ENCODE measurements around the gene RRP36.

RRP36 gene

GRCh38 chr6:42978839-42979522 is 42.4 kb upstream of the RRP36 start, which contains the start of gene PEX6 (continued):
- TF ChIP-seq ZNF629 (tag by site-specific recombination; IDR thresholded peaks at IDR 0.05) (peak; percentile 87), ZNF335 (tag by site-specific recombination; conservative IDR thresholded peaks at IDR 0.05) (peak; percentile 84), ZNF24 (tag by site-specific recombination; IDR thresholded peaks at IDR 0.05) (0 out of 2 replicates have a peak, but pooled peaks have one; percentile 55), ZNF449 (tag by site-specific recombination; IDR thresholded peaks at IDR 0.05) (0 out of 2 replicates have a peak, but pooled peaks have one; percentile 10), ZXDB (tag by site-specific recombination; IDR thresholded peaks at IDR 0.05) (peak; percentile 72), ZNF184 (tag by site-specific recombination; IDR thresholded peaks at IDR 0.05) (0 out of 2 replicates have a peak, but pooled peaks have one; percentile 35), ZNF488 (tag by site-specific recombination; IDR thresholded peaks at IDR 0.05) (no peak), ZNF501 (tag by site-specific recombination; IDR thresholded peaks at IDR 0.05) (peak; percentile 83; the same call in 1 of the 2 replicates), ZNF610 (tag by site-specific recombination; IDR thresholded peaks at IDR 0.05; ENCODE audit: borderline replicate concordance) (no peak), ZNF561 (tag by site-specific recombination; IDR thresholded peaks at IDR 0.05; ENCODE audit: borderline replicate concordance) (peak; percentile 60; the same call in 1 of the 2 replicates), WT1 (tag by site-specific recombination; IDR thresholded peaks at IDR 0.05) (peak; percentile 35; the same call in 1 of the 2 replicates), ZBTB11 (tag by site-specific recombination; conservative IDR thresholded peaks at IDR 0.05; ENCODE audit: low read depth) (peak; percentile 95), ZNF394 (tag by site-specific recombination; IDR thresholded peaks at IDR 0.05; ENCODE audit: borderline replicate concordance) (peak; percentile 78; the same call in 1 of the 2 replicates), ZBTB17 (tag by site-specific recombination; IDR thresholded peaks at IDR 0.05) (peak; percentile 95)

- peak overlapping the region; percentile 88 for H3K4me3 ChIP-seq (ENCODE audit: low read depth, low read length)
- CTCF ChIA-PET, result interaction anchor here (0.5 to 1.5 kb wide), 8 partner anchors 8 to 1361 kb away, joined by 3 to 6 read pairs (median 4); no protein-coding TSS in a partner anchor
- TF ChIP-seq, protein P1, sequence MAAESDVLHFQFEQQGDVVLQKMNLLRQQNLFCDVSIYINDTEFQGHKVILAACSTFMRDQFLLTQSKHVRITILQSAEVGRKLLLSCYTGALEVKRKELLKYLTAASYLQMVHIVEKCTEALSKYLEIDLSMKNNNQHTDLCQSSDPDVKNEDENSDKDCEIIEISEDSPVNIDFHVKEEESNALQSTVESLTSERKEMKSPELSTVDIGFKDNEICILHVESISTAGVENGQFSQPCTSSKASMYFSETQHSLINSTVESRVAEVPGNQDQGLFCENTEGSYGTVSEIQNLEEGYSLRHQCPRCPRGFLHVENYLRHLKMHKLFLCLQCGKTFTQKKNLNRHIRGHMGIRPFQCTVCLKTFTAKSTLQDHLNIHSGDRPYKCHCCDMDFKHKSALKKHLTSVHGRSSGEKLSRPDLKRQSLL (tag by site-specific recombination; IDR thresholded peaks at IDR 0.05), result no peak
- TF ChIP-seq ZBTB1 (tag by site-specific recombination; IDR thresholded peaks at IDR 0.05) (no peak), ZNF600 (tag by site-specific recombination; IDR thresholded peaks at IDR 0.05) (peak; percentile 84), ZNF626 (tag by site-specific recombination; IDR thresholded peaks at IDR 0.05) (no peak), ZNF404 (tag by site-specific recombination; IDR thresholded peaks at IDR 0.05) (no peak), TSHZ1 (tag by site-specific recombination; IDR thresholded peaks at IDR 0.05; ENCODE audit: borderline replicate concordance) (no peak), PRDM4 (tag by site-specific recombination; IDR thresholded peaks at IDR 0.05) (no peak)
These were observed 41.8 kb upstream of the RRP36 start for GRCh38 chr6:42979523-42980177.

More at GRCh38 chr6:42979523-42980177, 41.8 kb upstream of the RRP36 start:
- H3K27ac ChIP-seq (ENCODE audit: extremely low read depth, low read depth, low read length), result peak overlapping the region; percentile 84
- no peaks in the 10 kb centered on the region for H3K9me3 ChIP-seq (ENCODE audit: control insufficient read depth, insufficient read depth, low read depth, low read length)
- POLR2A ChIA-PET, result interaction anchor here (0.6 to 3.4 kb wide), 19 partner anchors 8 to 191 kb away, joined by 3 to 46 read pairs (median 6); partner anchors contain the start of genes CNPY3, KLC4, KLHDC3 and MEA1
- peaks cover 3 to 12% of the 10 kb centered on the region in 2 experiments; a peak in 2 of 3 replicates for H3K36me3 ChIP-seq (ENCODE audit: control insufficient read depth in 2 of 2, insufficient read depth in 1 of 2, low read length in 2 of 2)
- H3K4me1 ChIP-seq (ENCODE audit: control insufficient read depth, insufficient read depth, low read length), result no peaks in the 10 kb centered on the region
